BLaER1 treated with 17β-estradiol and CSF1 and Interleukin-3, amounts not matched to agents 10 nM and 100 nM (cell line): ENCODE measurements around the gene MGAT5.

Experiments
- H3K27ac ChIP-seq, 11 experiments: shearing (Covaris generic); formaldehyde crosslinking; 2 replicates each; pipeline ENCODE4 v1.8.1; 2022
- H3K27me3 ChIP-seq, 11 experiments: shearing (Covaris generic); formaldehyde crosslinking; 2 replicates each; pipeline ENCODE4 v1.8.1; 2022
- H3K36me3 ChIP-seq, 11 experiments: shearing (Covaris generic); formaldehyde crosslinking; 2 replicates each; pipeline ENCODE4 v1.8.1; 2022
- H3K4me1 ChIP-seq, 10 experiments: shearing (Covaris generic); formaldehyde crosslinking; 2 replicates each; pipeline ENCODE4 v1.8.1; 2022
- H3K4me2 ChIP-seq, 11 experiments: shearing (Covaris generic); formaldehyde crosslinking; 2 replicates each; pipeline ENCODE4 v1.8.1; 2022
- H3K4me3 ChIP-seq, 10 experiments: shearing (Covaris generic); formaldehyde crosslinking; 2 replicates each; pipeline ENCODE4 v1.8.1; 2022
- H3K9ac ChIP-seq, 11 experiments: shearing (Covaris generic); formaldehyde crosslinking; 2 replicates each; pipeline ENCODE4 v1.8.1; 2022
- H3K9me3 ChIP-seq, 11 experiments: shearing (Covaris generic); formaldehyde crosslinking; replicated peaks in 1 of 11; 2 replicates each; pipeline ENCODE4 v1.8.1; 2022
- H4K20me1 ChIP-seq, 11 experiments: shearing (Covaris generic); formaldehyde crosslinking; 2 replicates each; pipeline ENCODE4 v1.8.1; 2022
- Cebpa-rat ChIP-seq, 11 experiments: shearing (Covaris generic); IDR thresholded peaks; 2 replicates each; pipeline ENCODE4 v1.8.1; 2022

The MGAT5 gene

DNA sequence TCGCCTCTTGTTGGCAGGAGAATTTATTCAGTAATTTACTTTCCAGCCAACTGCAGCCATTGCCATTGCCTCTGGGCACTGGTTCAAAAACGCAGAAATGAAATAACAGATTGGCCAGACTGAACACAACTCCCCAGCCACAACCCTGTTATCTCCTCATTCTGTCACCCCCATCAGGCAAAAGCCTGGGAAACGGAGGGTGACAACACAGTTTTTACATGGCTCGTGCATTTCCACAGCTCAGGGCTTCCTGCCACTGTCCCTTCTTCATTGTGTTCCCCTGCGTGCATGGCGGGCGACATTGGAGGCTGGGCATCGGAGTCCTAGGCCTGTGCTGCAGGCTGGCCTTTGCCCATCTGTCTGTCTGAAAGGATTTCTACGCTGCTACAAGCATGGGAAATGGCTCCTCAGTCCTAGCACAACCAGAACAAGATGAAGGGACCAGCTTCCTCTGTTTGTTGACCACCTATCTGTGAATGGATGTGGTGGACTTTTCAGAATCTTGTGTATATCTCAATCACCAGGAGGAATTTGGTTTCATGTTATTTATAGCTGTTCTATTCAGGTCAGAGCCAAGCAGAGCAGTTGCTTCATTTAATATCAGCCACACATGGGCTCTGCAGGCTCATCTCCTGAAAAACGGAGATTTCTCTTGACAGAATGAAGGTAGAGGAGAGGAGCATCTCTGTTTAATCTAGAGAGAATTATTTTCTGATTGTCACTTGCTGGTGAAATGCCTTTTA is 107.0 kb downstream of the MGAT5 start:
- Histone ChIP-seq H4K20me1 (peaks cover 0 to 8% (median 0%) of the 10 kb centered on the region in 11 experiments; a peak in 2 of 22 replicates), H3K4me2 (no peak overlapping the region), H3K27me3 (no peaks in the 10 kb centered on the region), H3K9me3 (no peaks in the 10 kb centered on the region), H3K9ac (no peak overlapping the region), H3K27ac (no peak overlapping the region), H3K4me3 (no peak overlapping the region), H3K4me1 (peaks cover 0 to 13% (median 10%) of the 10 kb centered on the region in 10 experiments; a peak in 9 of 20 replicates), H3K36me3 (peaks cover 74 to 100% (median 98%) of the 10 kb centered on the region in 11 experiments)
- TF ChIP-seq Cebpa-rat (IDR thresholded peaks at IDR 0.05) = no peak

DNA sequence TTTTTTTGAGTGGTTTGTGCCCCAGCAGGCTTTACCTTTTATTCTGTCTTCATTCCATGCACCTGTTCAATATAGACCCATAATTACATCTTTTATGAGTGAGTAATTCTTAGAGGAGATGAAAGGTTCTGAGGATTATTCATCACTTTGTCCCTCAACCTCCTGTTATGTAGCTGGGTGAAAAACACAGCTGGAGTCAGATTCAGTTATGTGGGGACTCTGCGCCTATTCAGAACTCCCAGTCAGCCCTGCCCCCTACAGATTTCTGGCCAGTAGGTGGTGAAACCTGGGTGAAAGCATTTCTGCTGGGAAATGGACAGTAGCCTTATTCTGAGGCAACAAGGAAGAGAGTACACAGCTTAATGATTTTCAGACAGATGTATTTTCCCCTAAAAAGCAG is 107.8 kb downstream of the MGAT5 start:
- H3K36me3 ChIP-seq = peaks cover 77 to 100% (median 97%) of the 10 kb centered on the region in 11 experiments
- no peaks in the 10 kb centered on the region for H3K9me3 ChIP-seq
- peaks cover 0 to 11% (median 0%) of the 10 kb centered on the region in 11 experiments; a peak in 3 of 22 replicates for H4K20me1 ChIP-seq
- no peak overlapping the region for H3K27ac ChIP-seq
- H3K4me1 ChIP-seq = peaks cover 0 to 20% (median 16%) of the 10 kb centered on the region in 10 experiments; a peak in 15 of 20 replicates
- H3K9ac ChIP-seq = no peak overlapping the region
- H3K4me2 ChIP-seq = no peak overlapping the region
- H3K27me3 ChIP-seq = no peaks in the 10 kb centered on the region
- TF ChIP-seq Cebpa-rat (IDR thresholded peaks at IDR 0.05) = no peak
- no peak overlapping the region for H3K4me3 ChIP-seq

DNA sequence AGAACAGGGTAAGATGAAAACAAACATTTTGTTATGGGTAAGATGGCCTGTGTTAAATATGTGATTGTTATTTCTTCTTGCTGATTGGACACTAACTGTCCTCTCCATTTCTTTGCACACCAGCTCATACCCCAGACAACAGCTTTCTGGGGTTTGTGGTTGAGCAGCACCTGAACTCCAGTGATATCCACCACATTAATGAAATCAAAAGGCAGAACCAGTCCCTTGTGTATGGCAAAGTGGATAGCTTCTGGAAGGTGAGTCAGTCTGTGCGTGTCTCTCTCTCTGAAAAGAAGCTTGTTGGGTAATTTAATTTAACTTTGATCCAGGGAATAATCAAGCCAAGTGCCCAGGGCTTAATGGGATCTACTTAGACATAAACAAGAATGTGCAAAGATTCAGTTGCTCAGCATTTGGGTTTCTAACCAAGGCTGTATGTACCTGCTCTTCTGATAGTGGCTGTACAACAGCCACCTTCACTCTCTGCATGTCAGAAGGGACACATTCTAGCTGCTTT is 108.3 kb downstream of the MGAT5 start:
- no peak overlapping the region for H3K27ac ChIP-seq
- H3K9ac ChIP-seq = no peak overlapping the region
- peaks cover 77 to 100% (median 97%) of the 10 kb centered on the region in 11 experiments for H3K36me3 ChIP-seq
- no peak for TF ChIP-seq Cebpa-rat (IDR thresholded peaks at IDR 0.05)
- no peak overlapping the region for H3K4me2 ChIP-seq
- H4K20me1 ChIP-seq = peaks cover 0 to 17% (median 0%) of the 10 kb centered on the region in 11 experiments; a peak in 4 of 22 replicates
- H3K9me3 ChIP-seq = no peaks in the 10 kb centered on the region
- peaks cover 4 to 26% (median 21%) of the 10 kb centered on the region in 10 experiments; a peak in 18 of 20 replicates for H3K4me1 ChIP-seq
- no peak overlapping the region for H3K4me3 ChIP-seq
- H3K27me3 ChIP-seq = no peaks in the 10 kb centered on the region

DNA sequence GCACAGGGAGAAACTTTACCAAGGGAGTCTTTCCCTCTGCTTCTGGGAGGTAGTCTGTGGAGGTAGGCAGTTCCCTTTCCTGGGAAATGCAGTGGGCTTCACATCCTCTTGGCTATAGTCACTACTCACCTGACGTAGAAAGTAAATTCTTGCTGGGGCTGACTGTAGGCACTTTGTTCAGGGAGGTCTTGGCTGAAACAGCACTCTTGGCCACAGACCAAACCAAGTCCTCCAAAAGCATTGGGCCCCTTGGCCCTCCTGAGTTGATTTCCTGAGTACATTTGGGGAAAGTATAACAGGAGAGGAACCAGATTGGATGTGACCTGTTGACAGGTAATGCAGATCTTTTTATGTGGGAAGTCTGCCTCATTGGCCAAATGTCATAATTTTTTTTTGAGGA is 108.9 kb downstream of the MGAT5 start:
- Histone ChIP-seq H3K36me3 (peaks cover 74 to 100% (median 96%) of the 10 kb centered on the region in 11 experiments), H3K4me3 (no peak overlapping the region), H3K9me3 (no peaks in the 10 kb centered on the region), H3K27ac (no peak overlapping the region), H3K9ac (no peak overlapping the region), H3K27me3 (no peaks in the 10 kb centered on the region), H3K4me2 (no peak overlapping the region), H4K20me1 (peaks cover 0 to 22% (median 3%) of the 10 kb centered on the region in 11 experiments; a peak in 9 of 22 replicates), H3K4me1 (peaks cover 8 to 31% (median 27%) of the 10 kb centered on the region in 10 experiments)
- TF ChIP-seq Cebpa-rat (IDR thresholded peaks at IDR 0.05) = no peak

DNA sequence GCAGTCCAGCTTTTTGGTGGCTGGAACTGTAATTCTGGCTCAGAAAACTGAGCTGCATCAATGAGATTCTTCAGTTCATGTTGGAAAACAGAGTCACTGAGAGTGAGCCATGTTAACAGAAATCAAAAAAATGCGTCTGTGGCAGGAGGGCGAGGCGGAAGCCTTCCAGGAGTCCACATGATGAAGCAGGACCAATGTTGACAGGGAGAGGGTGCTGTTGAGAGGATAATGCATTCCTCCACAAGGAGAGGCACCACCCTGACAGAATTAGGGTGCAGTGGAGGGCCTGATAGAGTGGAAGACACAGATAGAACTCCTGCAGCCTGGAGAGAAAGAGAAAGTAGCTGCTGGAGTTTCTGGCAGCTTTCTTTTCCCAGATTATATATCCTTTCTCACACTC is 111.5 kb downstream of the MGAT5 start:
- TF ChIP-seq Cebpa-rat (IDR thresholded peaks at IDR 0.05) = no peak

DNA sequence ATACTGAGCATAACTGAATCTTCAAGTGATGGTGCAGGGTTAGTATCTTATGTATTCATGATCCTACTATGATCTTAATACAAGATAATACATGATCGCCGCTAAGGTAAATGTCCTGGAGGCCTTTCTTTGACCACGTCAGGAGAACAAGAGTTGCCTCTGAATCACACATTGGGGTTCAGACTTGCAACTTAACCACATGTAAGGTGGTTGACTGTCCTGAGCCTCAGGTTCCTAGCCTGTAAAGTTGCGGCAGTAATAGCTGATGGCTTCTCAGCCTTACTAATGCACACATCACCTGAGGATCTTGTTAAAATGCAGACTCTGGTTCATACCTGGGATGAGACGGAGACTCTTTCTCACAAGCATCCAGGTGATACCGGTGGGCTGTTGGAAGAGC is 112.5 kb downstream of the MGAT5 start:
- H3K4me1 ChIP-seq = peaks cover 23 to 47% (median 40%) of the 10 kb centered on the region in 10 experiments
- H3K27me3 ChIP-seq = no peaks in the 10 kb centered on the region
- H3K9ac ChIP-seq = no peak overlapping the region
- H3K36me3 ChIP-seq = peaks cover 68 to 100% (median 96%) of the 10 kb centered on the region in 11 experiments
- peaks cover 0 to 41% (median 14%) of the 10 kb centered on the region in 11 experiments; a peak in 11 of 22 replicates for H4K20me1 ChIP-seq
- peak overlapping the region in 9 of 11 experiments; percentile 59 to 85 (median 77); a peak in 14 of 22 replicates for H3K4me2 ChIP-seq
- H3K4me3 ChIP-seq = no peak overlapping the region
- TF ChIP-seq Cebpa-rat (IDR thresholded peaks at IDR 0.05) = no peak
- H3K27ac ChIP-seq = no peak overlapping the region
- H3K9me3 ChIP-seq = no peaks in the 10 kb centered on the region

More for the DNA sequence above, 111.5 kb downstream of the MGAT5 start:
- Histone ChIP-seq H3K4me2 (peak overlapping the region in 4 of 11 experiments; percentile 20 to 85 (median 51); a peak in 7 of 22 replicates), H3K36me3 (peaks cover 71 to 100% (median 96%) of the 10 kb centered on the region in 11 experiments), H3K4me3 (no peak overlapping the region), H4K20me1 (peaks cover 0 to 36% (median 14%) of the 10 kb centered on the region in 11 experiments; a peak in 11 of 22 replicates), H3K9ac (no peak overlapping the region), H3K9me3 (no peaks in the 10 kb centered on the region), H3K4me1 (peaks cover 23 to 47% (median 40%) of the 10 kb centered on the region in 10 experiments), H3K27me3 (no peaks in the 10 kb centered on the region), H3K27ac (no peak overlapping the region)

DNA sequence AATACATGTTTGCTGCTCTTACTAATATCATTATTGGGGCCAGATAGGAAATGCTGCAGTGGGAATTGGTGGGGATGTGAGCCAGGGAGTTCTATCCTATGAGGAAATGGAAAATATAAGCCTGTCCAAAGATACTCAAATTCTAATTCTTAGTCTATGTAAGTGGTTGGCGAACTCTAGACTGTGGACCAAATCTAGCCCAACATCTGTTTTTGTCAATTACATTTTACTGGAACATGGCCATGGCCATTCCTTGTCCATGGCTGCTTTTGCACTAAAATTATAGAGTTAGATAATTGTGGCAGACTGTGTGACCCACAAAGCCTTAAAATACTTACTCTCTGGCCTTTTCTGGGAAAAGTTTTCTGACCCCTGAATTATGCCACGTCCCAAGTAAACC is 113.3 kb downstream of the MGAT5 start:
- no peak overlapping the region for H3K9ac ChIP-seq
- no peak overlapping the region for H3K4me3 ChIP-seq
- TF ChIP-seq Cebpa-rat (IDR thresholded peaks at IDR 0.05) = no peak
- H3K9me3 ChIP-seq = no peaks in the 10 kb centered on the region
- peaks cover 23 to 47% (median 40%) of the 10 kb centered on the region in 10 experiments for H3K4me1 ChIP-seq
- H3K36me3 ChIP-seq = peaks cover 69 to 100% (median 96%) of the 10 kb centered on the region in 11 experiments
- peaks cover 0 to 44% (median 14%) of the 10 kb centered on the region in 11 experiments; a peak in 11 of 22 replicates for H4K20me1 ChIP-seq
- H3K4me2 ChIP-seq = peak overlapping the region; percentile 12 to 85 (median 67); a peak in 20 of 22 replicates
- no peaks in the 10 kb centered on the region for H3K27me3 ChIP-seq
- H3K27ac ChIP-seq = no peak overlapping the region

DNA sequence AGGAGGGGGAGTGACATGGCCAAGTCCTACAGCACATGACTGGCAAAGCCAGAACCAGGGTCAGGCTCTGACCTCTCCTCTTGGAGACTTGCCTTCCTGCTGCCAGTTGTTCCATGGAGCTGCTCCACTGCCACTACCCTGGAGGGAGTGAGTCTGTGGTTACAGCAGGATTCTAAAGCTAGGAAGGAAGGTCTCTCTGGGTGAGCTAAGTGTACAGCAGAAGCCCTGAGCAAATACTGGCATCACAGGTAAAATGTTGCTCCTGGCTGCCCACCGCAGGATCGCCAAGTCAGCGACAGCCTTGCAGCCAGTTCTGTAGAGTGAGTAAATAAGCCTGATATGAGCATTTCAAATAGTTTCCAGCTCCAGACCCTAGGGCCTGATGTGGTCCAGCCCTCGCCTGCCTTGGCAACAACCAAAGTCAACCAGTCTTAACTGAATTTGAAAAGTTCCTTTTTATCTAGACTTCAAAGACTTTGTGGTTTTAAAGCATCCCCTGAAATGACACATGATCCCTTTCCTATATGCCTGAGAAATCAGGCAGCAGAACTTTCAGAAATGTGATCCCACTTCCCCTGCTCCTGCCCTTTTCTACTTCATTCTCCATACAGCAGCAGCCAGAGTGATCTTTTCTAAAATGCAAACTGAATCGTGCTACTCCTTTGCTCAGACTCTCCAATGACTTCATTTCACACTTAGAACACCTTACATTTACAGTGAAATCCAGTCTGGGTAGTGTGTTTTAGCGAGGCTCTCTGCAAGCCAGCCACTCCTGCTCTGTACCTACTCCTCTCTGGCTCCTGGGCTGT is 114.3 kb downstream of the MGAT5 start:
- no peak for TF ChIP-seq Cebpa-rat (IDR thresholded peaks at IDR 0.05)
- Histone ChIP-seq H3K4me2 (peak overlapping the region; percentile 30 to 85 (median 67)), H3K9me3 (no peaks in the 10 kb centered on the region), H3K9ac (0 out of 22 replicates have a peak overlapping the region, but pooled peaks of 1 of the 11 experiments have one; percentile 30), H3K4me3 (no peak overlapping the region), H3K4me1 (peaks cover 23 to 47% (median 40%) of the 10 kb centered on the region in 10 experiments), H3K27ac (peak overlapping the region in 1 of 11 experiments; percentile 44; a peak in 2 of 22 replicates), H3K27me3 (no peaks in the 10 kb centered on the region), H4K20me1 (peaks cover 0 to 44% (median 17%) of the 10 kb centered on the region in 11 experiments; a peak in 11 of 22 replicates), H3K36me3 (peaks cover 69 to 100% (median 96%) of the 10 kb centered on the region in 11 experiments)
